HepG2 (cell line): ENCODE results near the gene CD40. TPM values are rescaled to one million over a fixed set of nuclear protein-coding genes. Genes with fewer than 3 reads are reported as not detected.

Experiments
- AHDC1 ChIP-seq: sonication (generic); formaldehyde crosslinking; IDR thresholded peaks from 2 replicates; pipeline ENCODE4 v1.5.1; 2020; ENCODE audit warnings: mild to moderate bottlenecking, missing genetic modification reagents, borderline replicate concordance
- CCDC6 ChIP-seq: sonication (generic); formaldehyde crosslinking; IDR thresholded peaks from 2 replicates; pipeline ENCODE4 v1.8.1; 2022; ENCODE audit warnings: mild to moderate bottlenecking, missing genetic modification reagents, moderate library complexity
- HIC2 ChIP-seq: sonication (generic); formaldehyde crosslinking; IDR thresholded peaks from 2 replicates; pipeline ENCODE4 v1.9.0; 2022; ENCODE audit warnings: low read depth, missing genetic modification reagents
- NONO ChIP-seq, 2 experiments: fragments of 450-650 bp in 1 of 2; sonication (generic) in 1 of 2; formaldehyde crosslinking in 1 of 2; IDR thresholded peaks in 1 of 2; conservative IDR thresholded peaks in 1 of 2; 2 replicates each; pipeline versions ENCODE4 v1.6.1 to v1.8.0; 2017 to 2022; ENCODE audit warnings: mild to moderate bottlenecking in 1 of 2, missing genetic modification reagents in 1 of 2, moderate library complexity in 1 of 2
- RXRA ChIP-seq: sonication (generic); formaldehyde crosslinking; IDR thresholded peaks from 2 replicates; pipeline ENCODE4 v1.5.1; 2020; ENCODE audit warnings: missing genetic modification reagents
- TAF1 ChIP-seq: sonication (generic); formaldehyde crosslinking; IDR thresholded peaks from 2 replicates; pipeline ENCODE4 v1.4.0; 2020; ENCODE audit warnings: missing genetic modification reagents
- TEAD3 ChIP-seq: optimal IDR thresholded peaks from 2 replicates; pipeline ENCODE3; 2016; ENCODE audit warnings: borderline replicate concordance
- ZFP41 ChIP-seq: sonication (generic); formaldehyde crosslinking; IDR thresholded peaks from 2 replicates; pipeline ENCODE4 v1.4.0; 2020; ENCODE audit warnings: mild to moderate bottlenecking, missing genetic modification reagents, borderline replicate concordance
- ZMYM4 ChIP-seq: sonication (generic); formaldehyde crosslinking; IDR thresholded peaks from 2 replicates; pipeline ENCODE4 v1.8.1; 2023; ENCODE audit warnings: mild to moderate bottlenecking, missing genetic modification reagents
- ZNF260 ChIP-seq: sonication (generic); formaldehyde crosslinking; IDR thresholded peaks from 2 replicates; pipeline ENCODE4 v1.4.0; 2020; ENCODE audit warnings: missing genetic modification reagents, low read depth, mild to moderate bottlenecking, borderline replicate concordance
- ZNF274 ChIP-seq: sonication (generic); formaldehyde crosslinking; IDR thresholded peaks from 2 replicates; pipeline ENCODE4 v1.5.1; 2020; ENCODE audit warnings: mild to moderate bottlenecking, missing genetic modification reagents
- polyA plus RNA-seq, 8 experiments: library from polyadenylated mRNA; depleted of rRNA in 3 of 8; stranded (reverse) in 7 of 8; unstranded in 1 of 8; fragments of >200 nt; fragmentation: Illumina TruSeq in 4 of 8; extraction: Trizol in 4 of 8; gene quantifications; 2 replicates each; pipeline versions ENCODE4 v1.2.1 to v1.2.3, GENCODE V29; 2011 to 2016; ENCODE audit warnings: low read depth in 4 of 8, missing spikeins in 1 of 8, mixed read lengths in 1 of 8; ENCODE audit not compliant: insufficient read depth in 1 of 8
- total RNA-seq, 5 experiments: library from RNA; depleted of rRNA; stranded (reverse); fragments of >200 nt; fragmentation: Illumina TruSeq; extraction: Trizol; gene quantifications; 2 replicates each; pipeline ENCODE4 v1.2.3, GENCODE V29; 2016; ENCODE audit warnings: low read depth in 1 of 5
- TF ChIP-seq, protein P1 (sequence below): sonication (generic); formaldehyde crosslinking; IDR thresholded peaks from 2 replicates; pipeline ENCODE4 v1.5.1; 2020; ENCODE audit warnings: missing genetic modification reagents, mild to moderate bottlenecking, borderline replicate concordance
- TF ChIP-seq, protein P2 (sequence below): sonication (generic); formaldehyde crosslinking; IDR thresholded peaks from 2 replicates; pipeline ENCODE4 v1.4.0; 2020; ENCODE audit warnings: missing genetic modification reagents
- TF ChIP-seq, protein P3 (sequence below): IDR thresholded peaks from 2 replicates; pipeline ENCODE4 v1.6.1; 2016; ENCODE audit warnings: mild to moderate bottlenecking, missing biosample characterization, missing genetic modification reagents

Gene CD40
- total and polyA plus RNA-seq, 2 of the 13 experiments (the other 11 are each of a cell fraction or from before 2014, with no cell fraction given): 4.6 to 13.4 TPM

- TF ChIP-seq ZNF260 (no peak), ZMYM4 (0 out of 2 replicates have a peak, but pooled peaks have one; percentile 12), NONO (IDR thresholded peaks at IDR 0.05) (no peak), NONO (CRISPR knock-in tag; conservative IDR thresholded peaks at IDR 0.05) (peak; percentile 20; the same call in 1 of the 2 replicates), ZFP41 (CRISPR knock-in tag) (no peak), ZNF274 (no peak; the same call in 1 of the 2 replicates), AHDC1 (CRISPR knock-in tag) (no peak), HIC2 (no peak), TEAD3 (CRISPR knock-in tag) (no peak), RXRA (CRISPR knock-in tag) (no peak; the same call in 1 of the 2 replicates), TAF1 (CRISPR knock-in tag) (peak; percentile 50; the same call in 1 of the 2 replicates), CCDC6 (CRISPR knock-in tag) (no peak)
- TF ChIP-seq, protein P1, sequence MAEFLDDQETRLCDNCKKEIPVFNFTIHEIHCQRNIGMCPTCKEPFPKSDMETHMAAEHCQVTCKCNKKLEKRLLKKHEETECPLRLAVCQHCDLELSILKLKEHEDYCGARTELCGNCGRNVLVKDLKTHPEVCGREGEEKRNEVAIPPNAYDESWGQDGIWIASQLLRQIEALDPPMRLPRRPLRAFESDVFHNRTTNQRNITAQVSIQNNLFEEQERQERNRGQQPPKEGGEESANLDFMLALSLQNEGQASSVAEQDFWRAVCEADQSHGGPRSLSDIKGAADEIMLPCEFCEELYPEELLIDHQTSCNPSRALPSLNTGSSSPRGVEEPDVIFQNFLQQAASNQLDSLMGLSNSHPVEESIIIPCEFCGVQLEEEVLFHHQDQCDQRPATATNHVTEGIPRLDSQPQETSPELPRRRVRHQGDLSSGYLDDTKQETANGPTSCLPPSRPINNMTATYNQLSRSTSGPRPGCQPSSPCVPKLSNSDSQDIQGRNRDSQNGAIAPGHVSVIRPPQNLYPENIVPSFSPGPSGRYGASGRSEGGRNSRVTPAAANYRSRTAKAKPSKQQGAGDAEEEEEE (CRISPR knock-in tag): no peak
- TF ChIP-seq, protein P2, sequence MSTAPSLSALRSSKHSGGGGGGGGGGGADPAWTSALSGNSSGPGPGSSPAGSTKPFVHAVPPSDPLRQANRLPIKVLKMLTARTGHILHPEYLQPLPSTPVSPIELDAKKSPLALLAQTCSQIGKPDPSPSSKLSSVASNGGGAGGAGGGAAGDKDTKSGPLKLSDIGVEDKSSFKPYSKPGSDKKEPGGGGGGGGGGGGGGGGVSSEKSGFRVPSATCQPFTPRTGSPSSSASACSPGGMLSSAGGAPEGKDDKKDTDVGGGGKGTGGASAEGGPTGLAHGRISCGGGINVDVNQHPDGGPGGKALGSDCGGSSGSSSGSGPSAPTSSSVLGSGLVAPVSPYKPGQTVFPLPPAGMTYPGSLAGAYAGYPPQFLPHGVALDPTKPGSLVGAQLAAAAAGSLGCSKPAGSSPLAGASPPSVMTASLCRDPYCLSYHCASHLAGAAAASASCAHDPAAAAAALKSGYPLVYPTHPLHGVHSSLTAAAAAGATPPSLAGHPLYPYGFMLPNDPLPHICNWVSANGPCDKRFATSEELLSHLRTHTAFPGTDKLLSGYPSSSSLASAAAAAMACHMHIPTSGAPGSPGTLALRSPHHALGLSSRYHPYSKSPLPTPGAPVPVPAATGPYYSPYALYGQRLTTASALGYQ (CRISPR knock-in tag): no peak
- TF ChIP-seq, protein P3, sequence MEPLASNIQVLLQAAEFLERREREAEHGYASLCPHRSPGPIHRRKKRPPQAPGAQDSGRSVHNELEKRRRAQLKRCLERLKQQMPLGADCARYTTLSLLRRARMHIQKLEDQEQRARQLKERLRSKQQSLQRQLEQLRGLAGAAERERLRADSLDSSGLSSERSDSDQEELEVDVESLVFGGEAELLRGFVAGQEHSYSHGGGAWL (CRISPR knock-in tag): no peak
Measured at GRCh38 chr20:46117704-46118467, at the start of gene CD40 (continued).
